Measurements from ENCODE around the gene SMR3B.
A peak's percentile ranks its signal among the peaks of the same experiment; 100 is the strongest.

The SMR3B gene

GRCh38 chr4:70382691-70383181 lies at the start of gene SMR3B:
Gene SMR3B, plus strand, starts transcription at chr4:70383131. Its CDS starts 1,380 bp downstream, at chr4:70384511.
- no peak for TF ChIP-seq JUND (IDR thresholded peaks at IDR 0.05; ENCODE audit: low read depth)
- no peak for DNase-seq (ENCODE audit: low read depth in 1 of 2, low spot score in 1 of 2)
- in situ Hi-C loops (cut with HindIII; ENCODE audit: low pct_unique_long_range_greater_than_20kb, low sequenced_read_pairs): no loop called here

GRCh38 chr4:70334681-70335080 lies 48.2 kb upstream of the SMR3B start, which contains the start of gene CABS1:
Gene CABS1, plus strand, starts transcription at chr4:70334981. Its CDS starts 59 bp downstream, at chr4:70335040.
- no peak for TF ChIP-seq JUND (IDR thresholded peaks at IDR 0.05; ENCODE audit: low read depth)
- in situ Hi-C loops (cut with HindIII; ENCODE audit: low pct_unique_long_range_greater_than_20kb, low sequenced_read_pairs): no loop called here
- DNase-seq (ENCODE audit: low read depth in 1 of 2, low spot score in 1 of 2): no peak

GRCh38 chr4:70336043-70336442 lies 46.9 kb upstream of the SMR3B start:
- in situ Hi-C loops (cut with HindIII; ENCODE audit: low pct_unique_long_range_greater_than_20kb, low sequenced_read_pairs): no loop called here
- DNase-seq (ENCODE audit: low read depth in 1 of 2, low spot score in 1 of 2): no peak
- no peak for TF ChIP-seq JUND (IDR thresholded peaks at IDR 0.05; ENCODE audit: low read depth)

GRCh38 chr4:70337886-70338420 lies 45.0 kb upstream of the SMR3B start:
- TF ChIP-seq JUND (IDR thresholded peaks at IDR 0.05; ENCODE audit: low read depth): no peak
- no peak for DNase-seq (ENCODE audit: low read depth in 1 of 2, low spot score in 1 of 2)
- in situ Hi-C loops (cut with HindIII; ENCODE audit: low pct_unique_long_range_greater_than_20kb, low sequenced_read_pairs): no loop called here

GRCh38 chr4:70356185-70356584 lies 26.7 kb upstream of the SMR3B start:
- in situ Hi-C loops (cut with HindIII; ENCODE audit: low pct_unique_long_range_greater_than_20kb, low sequenced_read_pairs): no loop called here
- no peak for DNase-seq (ENCODE audit: low read depth in 1 of 2, low spot score in 1 of 2)
- TF ChIP-seq JUND (IDR thresholded peaks at IDR 0.05; ENCODE audit: low read depth): no peak

- TF ChIP-seq JUND (IDR thresholded peaks at IDR 0.05; ENCODE audit: low read depth): no peak
- in situ Hi-C loops (cut with HindIII; ENCODE audit: low pct_unique_long_range_greater_than_20kb, low sequenced_read_pairs): no loop called here
- no peak for DNase-seq (ENCODE audit: low read depth in 1 of 2, low spot score in 1 of 2)
Measured at GRCh38 chr4:70359115-70359661, 23.7 kb upstream of the SMR3B start.

GRCh38 chr4:70360460-70360859 lies 22.5 kb upstream of the SMR3B start, which contains the start of gene SMR3A:
Gene SMR3A, plus strand, starts transcription at chr4:70360760. Its CDS starts 1,356 bp downstream, at chr4:70362116.
- TF ChIP-seq JUND (IDR thresholded peaks at IDR 0.05; ENCODE audit: low read depth): no peak
- in situ Hi-C loops (cut with HindIII; ENCODE audit: low pct_unique_long_range_greater_than_20kb, low sequenced_read_pairs): no loop called here
- no peak for DNase-seq (ENCODE audit: low read depth in 1 of 2, low spot score in 1 of 2)

- no peak for TF ChIP-seq JUND (IDR thresholded peaks at IDR 0.05; ENCODE audit: low read depth)
- no peak for DNase-seq (ENCODE audit: low read depth in 1 of 2, low spot score in 1 of 2)
- in situ Hi-C loops (cut with HindIII; ENCODE audit: low pct_unique_long_range_greater_than_20kb, low sequenced_read_pairs): no loop called here
Measured at GRCh38 chr4:70364002-70364401, 18.9 kb upstream of the SMR3B start.

- peak in 1 of 2 experiments; percentile 12 for DNase-seq (ENCODE audit: low read depth in 1 of 2, low spot score in 1 of 2)
- in situ Hi-C loops (cut with HindIII; ENCODE audit: low pct_unique_long_range_greater_than_20kb, low sequenced_read_pairs): no loop called here
- TF ChIP-seq JUND (IDR thresholded peaks at IDR 0.05; ENCODE audit: low read depth): no peak
Measured at GRCh38 chr4:70365479-70365878, 17.5 kb upstream of the SMR3B start.

GRCh38 chr4:70367813-70368212 lies 15.1 kb upstream of the SMR3B start:
- no peak for TF ChIP-seq JUND (IDR thresholded peaks at IDR 0.05; ENCODE audit: low read depth)
- in situ Hi-C loops (cut with HindIII; ENCODE audit: low pct_unique_long_range_greater_than_20kb, low sequenced_read_pairs): no loop called here
- DNase-seq (ENCODE audit: low read depth in 1 of 2, low spot score in 1 of 2): no peak

- DNase-seq (ENCODE audit: low read depth in 1 of 2, low spot score in 1 of 2): no peak
- in situ Hi-C loops (cut with HindIII; ENCODE audit: low pct_unique_long_range_greater_than_20kb, low sequenced_read_pairs): no loop called here
- no peak for TF ChIP-seq JUND (IDR thresholded peaks at IDR 0.05; ENCODE audit: low read depth)
Measured at GRCh38 chr4:70371987-70372386, 10.9 kb upstream of the SMR3B start.

GRCh38 chr4:70372760-70373159 lies 10.2 kb upstream of the SMR3B start:
- in situ Hi-C loops (cut with HindIII; ENCODE audit: low pct_unique_long_range_greater_than_20kb, low sequenced_read_pairs): no loop called here
- DNase-seq (ENCODE audit: low read depth in 1 of 2, low spot score in 1 of 2): no peak

GRCh38 chr4:70380578-70380977 lies 2.4 kb upstream of the SMR3B start:
- TF ChIP-seq JUND (IDR thresholded peaks at IDR 0.05; ENCODE audit: low read depth): no peak
- in situ Hi-C loops (cut with HindIII; ENCODE audit: low pct_unique_long_range_greater_than_20kb, low sequenced_read_pairs): no loop called here
- no peak for DNase-seq (ENCODE audit: low read depth in 1 of 2, low spot score in 1 of 2)

More at GRCh38 chr4:70372760-70373159, 10.2 kb upstream of the SMR3B start:
- no peak for TF ChIP-seq JUND (IDR thresholded peaks at IDR 0.05; ENCODE audit: low read depth)

Measured in T47D (cell line).